Nephron progenitor cell (in vitro differentiated cells): ENCODE data around the gene CD44.

Experiments
- DNase-seq: peaks from one replicate; pipeline ENCODE4 v3.0.0; 2021
- H3K27ac Mint-ChIP-seq: 2 replicates; pipeline ENCODE4 v1.8.0; 2021; ENCODE audit warnings: mild to moderate bottlenecking, moderate library complexity, mixed read lengths
- H3K27me3 Mint-ChIP-seq: 2 replicates; pipeline ENCODE4 v1.8.0; 2021; ENCODE audit warnings: mild to moderate bottlenecking, low read depth, mixed read lengths; ENCODE audit not compliant: poor library complexity
- H3K36me3 Mint-ChIP-seq: 2 replicates; pipeline ENCODE4 v1.8.0; 2021; ENCODE audit warnings: low read depth, mixed read lengths
- H3K4me1 Mint-ChIP-seq: 2 replicates; pipeline ENCODE4 v1.8.0; 2021; ENCODE audit warnings: mixed read lengths
- H3K4me3 Mint-ChIP-seq: 2 replicates; pipeline ENCODE4 v1.8.0; 2021; ENCODE audit warnings: mild to moderate bottlenecking, moderate library complexity, mixed read lengths
- H3K9me3 Mint-ChIP-seq: 2 replicates; pipeline ENCODE4 v1.8.0; 2021; ENCODE audit warnings: mild to moderate bottlenecking, moderate library complexity, mixed read lengths
- TF ChIP-seq, protein P1 (sequence below): fragments of 200-600 bp; sonication (generic); IDR thresholded peaks from 2 replicates; pipeline ENCODE4 v1.5.0; 2021; ENCODE audit warnings: antibody characterized with exemption

CD44 gene

DNA sequence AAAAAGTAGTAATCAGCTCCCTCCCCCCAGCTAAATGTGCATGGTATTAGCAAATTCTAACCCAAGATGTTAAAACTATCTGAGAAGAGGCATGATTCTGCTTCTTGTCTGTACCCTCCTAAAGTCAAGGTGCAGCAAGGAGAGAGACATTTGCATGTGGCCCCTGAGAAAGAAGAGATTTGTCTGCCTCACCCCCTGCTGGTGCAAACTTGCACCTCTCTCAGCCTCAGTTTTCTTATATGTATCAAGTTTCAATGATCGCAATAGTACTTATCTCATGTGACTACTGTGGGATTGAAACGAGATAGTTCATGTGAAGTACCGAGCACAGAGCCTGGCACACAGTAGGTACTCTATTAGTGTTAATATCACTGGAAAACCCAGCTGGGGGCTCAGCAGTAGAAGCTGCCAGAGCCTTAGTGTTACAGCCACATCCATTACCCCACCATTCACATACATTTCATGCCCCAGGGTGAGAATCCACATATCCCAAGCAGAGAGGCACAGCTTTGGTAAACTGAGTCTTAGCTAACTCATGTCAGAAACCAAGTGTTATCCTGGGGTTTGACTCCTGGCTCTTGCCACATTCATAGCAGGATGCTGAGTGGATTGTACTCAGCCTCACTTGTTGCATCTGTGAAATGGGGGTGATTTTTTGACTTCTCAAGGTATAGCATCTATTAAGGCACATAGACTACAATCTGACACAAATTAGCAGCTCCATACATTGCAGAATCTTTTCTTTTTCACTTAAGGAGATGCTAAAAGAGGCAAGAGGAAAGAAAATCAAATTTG, 24.9 kb downstream of the CD44 start:
- TF ChIP-seq, protein P1, sequence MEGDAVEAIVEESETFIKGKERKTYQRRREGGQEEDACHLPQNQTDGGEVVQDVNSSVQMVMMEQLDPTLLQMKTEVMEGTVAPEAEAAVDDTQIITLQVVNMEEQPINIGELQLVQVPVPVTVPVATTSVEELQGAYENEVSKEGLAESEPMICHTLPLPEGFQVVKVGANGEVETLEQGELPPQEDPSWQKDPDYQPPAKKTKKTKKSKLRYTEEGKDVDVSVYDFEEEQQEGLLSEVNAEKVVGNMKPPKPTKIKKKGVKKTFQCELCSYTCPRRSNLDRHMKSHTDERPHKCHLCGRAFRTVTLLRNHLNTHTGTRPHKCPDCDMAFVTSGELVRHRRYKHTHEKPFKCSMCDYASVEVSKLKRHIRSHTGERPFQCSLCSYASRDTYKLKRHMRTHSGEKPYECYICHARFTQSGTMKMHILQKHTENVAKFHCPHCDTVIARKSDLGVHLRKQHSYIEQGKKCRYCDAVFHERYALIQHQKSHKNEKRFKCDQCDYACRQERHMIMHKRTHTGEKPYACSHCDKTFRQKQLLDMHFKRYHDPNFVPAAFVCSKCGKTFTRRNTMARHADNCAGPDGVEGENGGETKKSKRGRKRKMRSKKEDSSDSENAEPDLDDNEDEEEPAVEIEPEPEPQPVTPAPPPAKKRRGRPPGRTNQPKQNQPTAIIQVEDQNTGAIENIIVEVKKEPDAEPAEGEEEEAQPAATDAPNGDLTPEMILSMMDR, result no peak
- Mint-ChIP-seq H3K4me3 (no peak overlapping the region), H3K9me3 (no peaks in the 10 kb centered on the region), H3K4me1 (peaks cover 34% of the 10 kb centered on the region), H3K36me3 (no peaks in the 10 kb centered on the region), H3K27me3 (no peaks in the 10 kb centered on the region), H3K27ac (no peak overlapping the region)
- no peak for DNase-seq

DNA sequence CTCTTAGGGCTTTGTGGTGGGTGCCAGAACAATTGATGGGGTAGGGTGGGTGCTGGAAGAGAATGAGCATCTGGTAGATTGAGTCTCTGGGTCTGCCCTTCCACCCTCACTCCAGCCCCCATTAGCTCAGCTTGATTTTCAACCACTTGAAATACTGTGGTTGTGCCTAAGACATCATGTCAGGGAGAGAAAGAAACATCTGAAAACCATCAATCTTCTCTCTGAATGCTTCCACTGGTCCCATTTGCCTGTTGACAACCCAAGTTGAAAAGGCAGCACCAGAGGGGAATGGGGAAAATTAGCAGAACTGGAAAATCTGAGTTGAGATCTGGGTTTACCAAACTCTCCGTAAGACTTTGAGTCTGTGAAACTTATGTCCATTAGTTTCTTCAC, 26.1 kb downstream of the CD44 start:
- Mint-ChIP-seq H3K27me3 (no peaks in the 10 kb centered on the region), H3K36me3 (no peaks in the 10 kb centered on the region), H3K4me1 (peaks cover 29% of the 10 kb centered on the region), H3K27ac (no peak overlapping the region), H3K9me3 (no peaks in the 10 kb centered on the region), H3K4me3 (no peak overlapping the region)
- TF ChIP-seq, protein P1, result no peak
- DNase-seq, result no peak

DNA sequence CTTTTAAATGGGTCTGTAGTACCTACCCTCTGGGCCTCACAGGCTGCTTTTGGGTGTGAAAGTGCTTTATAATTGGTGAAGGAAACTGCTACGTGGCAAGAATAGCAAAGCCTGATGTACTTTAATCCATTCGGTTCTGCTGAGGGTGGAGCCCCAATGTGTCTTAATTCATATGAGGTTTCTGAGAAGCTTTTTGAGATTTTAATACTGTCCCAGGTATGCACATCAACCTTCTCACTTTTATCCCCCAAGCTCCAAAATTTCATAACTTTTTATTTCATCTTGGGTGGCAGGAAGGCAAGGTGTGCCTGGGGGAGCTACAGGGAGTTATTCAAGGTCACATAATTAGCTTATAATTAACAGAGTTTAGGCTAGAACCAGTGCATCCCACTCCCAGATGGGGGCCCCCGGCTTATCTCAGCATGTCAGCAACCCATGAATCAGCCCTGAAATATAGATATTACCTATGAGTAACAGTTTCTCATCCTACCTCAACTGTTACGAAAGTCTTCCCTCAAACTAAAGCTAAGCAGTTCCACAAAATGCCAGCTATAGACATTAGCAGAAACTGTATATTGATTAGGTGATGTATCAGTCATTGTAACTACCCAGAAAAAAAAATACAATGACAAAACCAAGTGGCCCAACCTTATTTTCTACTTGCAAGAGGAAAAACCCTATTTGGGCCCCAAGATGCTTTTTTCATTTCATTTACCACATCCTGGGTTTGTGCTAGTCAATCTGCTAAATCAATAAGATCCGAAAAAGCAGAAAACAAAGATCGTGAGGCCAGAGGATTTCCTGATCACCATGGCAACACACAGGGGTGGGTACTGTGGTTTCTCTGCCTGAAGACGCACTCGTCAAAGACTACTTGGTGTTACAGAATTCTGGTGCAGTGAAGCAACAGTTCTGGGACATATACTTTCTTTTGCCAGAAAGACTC, 26.7 kb downstream of the CD44 start:
- H3K4me1 Mint-ChIP-seq, result peaks cover 29% of the 10 kb centered on the region
- H3K9me3 Mint-ChIP-seq, result no peaks in the 10 kb centered on the region
- no peak overlapping the region for H3K4me3 Mint-ChIP-seq
- H3K27ac Mint-ChIP-seq, result no peak overlapping the region
- TF ChIP-seq, protein P1, result no peak
- no peak for DNase-seq
- H3K36me3 Mint-ChIP-seq, result no peaks in the 10 kb centered on the region
- H3K27me3 Mint-ChIP-seq, result peaks cover 3% of the 10 kb centered on the region

DNA sequence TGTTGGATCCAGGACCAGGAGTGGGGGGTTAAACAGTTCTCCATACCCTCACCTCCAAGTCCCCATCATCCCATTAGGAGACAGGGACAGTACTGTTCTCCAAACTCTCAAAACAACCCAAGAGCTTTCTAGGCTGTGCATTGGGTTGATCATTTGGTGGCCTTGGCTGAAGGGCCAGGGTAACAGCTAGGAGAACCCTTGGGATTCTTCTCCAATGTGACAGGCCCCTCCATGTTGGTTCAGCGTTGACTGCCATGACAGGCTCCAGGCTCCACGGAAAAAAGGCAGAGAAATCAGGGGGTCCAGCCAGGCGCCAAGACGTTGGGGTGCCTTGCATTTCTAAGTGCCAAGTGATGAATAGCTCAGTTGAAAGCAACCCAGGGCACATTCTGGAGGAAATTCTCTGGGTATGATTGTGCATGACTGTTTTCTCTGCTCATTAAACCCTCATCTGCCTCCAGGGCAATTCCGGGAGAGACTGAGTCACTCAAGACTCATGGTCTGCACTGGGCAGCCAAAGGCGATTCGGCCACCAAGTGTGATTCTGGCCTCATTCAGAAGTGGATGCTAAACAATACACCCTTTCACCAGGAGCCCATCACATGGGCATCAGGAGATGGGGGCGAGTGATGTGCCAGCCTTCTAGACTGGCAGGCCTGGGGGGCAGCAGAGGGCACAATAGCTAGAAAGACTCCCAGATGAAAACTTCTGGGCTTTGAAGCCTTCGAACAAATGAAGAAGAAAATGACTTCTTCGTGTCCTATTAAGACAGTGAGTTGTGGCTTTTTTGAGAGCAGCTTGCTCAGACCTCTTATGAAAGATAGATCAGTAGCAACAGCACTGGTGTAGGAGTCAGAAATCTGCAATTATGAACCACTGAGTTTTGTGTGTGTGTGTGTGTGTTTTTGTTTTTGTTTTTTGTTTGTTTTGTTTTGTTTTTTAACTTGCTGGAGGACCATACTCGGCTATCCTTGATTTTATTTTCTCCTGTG, 27.7 kb downstream of the CD44 start:
- no peaks in the 10 kb centered on the region for H3K36me3 Mint-ChIP-seq
- no peak for DNase-seq
- H3K27me3 Mint-ChIP-seq, result peaks cover 3% of the 10 kb centered on the region
- H3K9me3 Mint-ChIP-seq, result no peaks in the 10 kb centered on the region
- peaks cover 29% of the 10 kb centered on the region for H3K4me1 Mint-ChIP-seq
- TF ChIP-seq, protein P1, result no peak
- no peak overlapping the region for H3K27ac Mint-ChIP-seq
- no peak overlapping the region for H3K4me3 Mint-ChIP-seq

DNA sequence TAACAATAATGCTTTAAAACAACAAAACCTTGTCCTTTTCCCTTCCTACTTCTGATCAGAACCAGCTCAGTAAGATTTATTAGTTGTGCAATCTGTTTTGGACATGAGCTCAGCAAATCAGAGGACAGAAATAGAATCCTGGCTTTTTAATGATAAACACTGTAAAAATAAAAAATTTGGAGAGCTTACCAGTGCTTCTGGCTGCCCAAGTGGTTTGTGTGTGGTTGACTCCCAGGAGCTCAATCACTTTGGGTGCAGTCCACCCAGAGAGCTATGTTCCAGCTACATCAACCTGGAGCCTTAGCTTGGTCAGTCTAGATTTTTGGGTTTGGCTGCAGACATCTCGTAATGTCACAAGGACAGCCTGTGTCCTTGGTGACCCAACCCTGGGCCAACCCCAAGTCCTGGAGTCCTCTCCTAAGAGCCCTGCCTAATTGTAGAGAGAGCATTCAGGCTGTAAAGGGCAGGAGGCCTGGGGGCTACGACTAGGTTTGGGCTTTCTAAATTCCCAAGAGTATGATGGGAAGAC, 28.5 kb downstream of the CD44 start:
- Mint-ChIP-seq H3K27me3 (peaks cover 3% of the 10 kb centered on the region), H3K4me1 (peaks cover 22% of the 10 kb centered on the region), H3K27ac (no peak overlapping the region)

More for the DNA sequence above, 28.5 kb downstream of the CD44 start:
- Mint-ChIP-seq H3K4me3 (no peak overlapping the region), H3K36me3 (no peaks in the 10 kb centered on the region), H3K9me3 (no peaks in the 10 kb centered on the region)
- no peak for DNase-seq
- TF ChIP-seq, protein P1, result no peak
